Body of pancreas (tissue), 4 donors: ENCODE measurements around the gene MED10.

Experiments
- POLR2A ChIP-seq, 3 donors: fragments of 450-650 bp; IDR thresholded peaks; one replicate each; pipeline ENCODE4 v1.6.1; 2016; ENCODE audit warnings: antibody characterized with exemption in 3 of 3, mild to moderate bottlenecking in 2 of 3
- TF ChIP-seq, protein P1 (sequence below), 7 experiments: fragments of 450-650 bp in 4 of 7; fragments of 200-600 bp in 3 of 7; sonication (generic) in 3 of 7; IDR thresholded peaks; one replicate each; pipeline ENCODE4 v1.5.1; 2016 to 2019; ENCODE audit warnings: antibody characterized with exemption in 7 of 7

DNA sequence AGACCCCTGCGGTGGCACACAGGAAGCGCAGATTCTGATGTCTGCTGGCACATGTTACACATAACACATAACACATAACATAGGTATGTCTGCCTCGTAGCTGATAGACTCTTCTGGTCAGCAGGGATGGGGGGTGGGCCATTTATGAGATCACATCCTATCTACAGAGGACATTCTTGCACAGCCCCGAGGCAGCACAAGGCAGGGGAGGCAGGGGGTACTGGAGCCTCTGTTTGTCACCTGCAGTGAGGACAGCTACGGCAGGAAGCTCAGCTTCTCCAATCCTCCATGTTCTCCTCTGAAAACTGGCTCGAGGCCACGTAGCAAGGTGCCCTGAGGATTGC, 16.7 kb upstream of the MED10 start:
- no peak for TF ChIP-seq POLR2A (IDR thresholded peaks at IDR 0.05)
- TF ChIP-seq, protein P1, sequence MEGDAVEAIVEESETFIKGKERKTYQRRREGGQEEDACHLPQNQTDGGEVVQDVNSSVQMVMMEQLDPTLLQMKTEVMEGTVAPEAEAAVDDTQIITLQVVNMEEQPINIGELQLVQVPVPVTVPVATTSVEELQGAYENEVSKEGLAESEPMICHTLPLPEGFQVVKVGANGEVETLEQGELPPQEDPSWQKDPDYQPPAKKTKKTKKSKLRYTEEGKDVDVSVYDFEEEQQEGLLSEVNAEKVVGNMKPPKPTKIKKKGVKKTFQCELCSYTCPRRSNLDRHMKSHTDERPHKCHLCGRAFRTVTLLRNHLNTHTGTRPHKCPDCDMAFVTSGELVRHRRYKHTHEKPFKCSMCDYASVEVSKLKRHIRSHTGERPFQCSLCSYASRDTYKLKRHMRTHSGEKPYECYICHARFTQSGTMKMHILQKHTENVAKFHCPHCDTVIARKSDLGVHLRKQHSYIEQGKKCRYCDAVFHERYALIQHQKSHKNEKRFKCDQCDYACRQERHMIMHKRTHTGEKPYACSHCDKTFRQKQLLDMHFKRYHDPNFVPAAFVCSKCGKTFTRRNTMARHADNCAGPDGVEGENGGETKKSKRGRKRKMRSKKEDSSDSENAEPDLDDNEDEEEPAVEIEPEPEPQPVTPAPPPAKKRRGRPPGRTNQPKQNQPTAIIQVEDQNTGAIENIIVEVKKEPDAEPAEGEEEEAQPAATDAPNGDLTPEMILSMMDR (IDR thresholded peaks at IDR 0.05) = no peak
